Smooth muscle cell of the coronary artery (primary cell): ENCODE results near the gene BMP3. TPM values are rescaled to one million over a fixed set of nuclear protein-coding genes. Genes with fewer than 3 reads are reported as not detected.

Experiments
- total RNA-seq: library from RNA; depleted of rRNA; stranded (reverse); fragments of >200 nt; gene quantifications from 2 replicates; pipeline ENCODE4 v1.2.3, GENCODE V29; 2014; ENCODE audit warnings: low replicate concordance

The BMP3 gene, protein sequence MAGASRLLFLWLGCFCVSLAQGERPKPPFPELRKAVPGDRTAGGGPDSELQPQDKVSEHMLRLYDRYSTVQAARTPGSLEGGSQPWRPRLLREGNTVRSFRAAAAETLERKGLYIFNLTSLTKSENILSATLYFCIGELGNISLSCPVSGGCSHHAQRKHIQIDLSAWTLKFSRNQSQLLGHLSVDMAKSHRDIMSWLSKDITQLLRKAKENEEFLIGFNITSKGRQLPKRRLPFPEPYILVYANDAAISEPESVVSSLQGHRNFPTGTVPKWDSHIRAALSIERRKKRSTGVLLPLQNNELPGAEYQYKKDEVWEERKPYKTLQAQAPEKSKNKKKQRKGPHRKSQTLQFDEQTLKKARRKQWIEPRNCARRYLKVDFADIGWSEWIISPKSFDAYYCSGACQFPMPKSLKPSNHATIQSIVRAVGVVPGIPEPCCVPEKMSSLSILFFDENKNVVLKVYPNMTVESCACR
- under 0.01 and 0.12 TPM in 2 replicates for total RNA-seq

GRCh38 chr4:81030061-81030980 is at the start of gene BMP3:
Gene BMP3, plus strand, starts transcription at chr4:81030708. Its CDS starts 577 bp downstream, at chr4:81031285.

Other genes starting within 250 kb of the BMP3 start
- gene PRKG2, start 184.5 kb downstream of the BMP3 start, total RNA-seq: 0.15 and 18.0 TPM in 2 replicates